Endodermal cell (in vitro differentiated cells): ENCODE results near the gene S100B. TPM values are rescaled to one million over a fixed set of nuclear protein-coding genes. Genes with fewer than 3 reads are reported as not detected.

ENCODE experiments used
- DNase-seq: peaks from one replicate; pipeline ENCODE4 v3.0.0-alpha.2; 2017
- H3K27ac ChIP-seq: 2 replicates; pipeline ENCODE4 v1.5.1; 2013; ENCODE audit warnings: mild to moderate bottlenecking, low read depth, low read length, moderate library complexity
- H3K27me3 ChIP-seq: 2 replicates; pipeline ENCODE4 v1.6.1; 2013; ENCODE audit warnings: mild to moderate bottlenecking, low read length, moderate library complexity; ENCODE audit not compliant: insufficient read depth, control insufficient read depth, poor library complexity, severe bottlenecking
- H3K36me3 ChIP-seq: 2 replicates; pipeline ENCODE4 v1.7.0; 2013; ENCODE audit warnings: mild to moderate bottlenecking, low read length, moderate library complexity; ENCODE audit not compliant: control insufficient read depth, insufficient read depth
- H3K4me1 ChIP-seq: one replicate; pipeline ENCODE4 v1.7.0; 2013; ENCODE audit warnings: low read length; ENCODE audit not compliant: control insufficient read depth, insufficient read depth
- H3K4me3 ChIP-seq: 2 replicates; pipeline ENCODE4 v1.5.1; 2013; ENCODE audit warnings: mild to moderate bottlenecking, low read length, moderate library complexity
- H3K9ac ChIP-seq: 2 replicates; pipeline ENCODE4 v1.6.1; 2013; ENCODE audit warnings: mild to moderate bottlenecking, low read length, moderate library complexity; ENCODE audit not compliant: poor library complexity, severe bottlenecking; ENCODE audit errors: extremely low read depth
- H3K9me3 ChIP-seq: 2 replicates; pipeline ENCODE4 v1.6.1; 2013; ENCODE audit warnings: mild to moderate bottlenecking, low read length, moderate library complexity; ENCODE audit not compliant: control insufficient read depth
- H3K27ac Mint-ChIP-seq: 2 replicates; pipeline ENCODE4 v1.8.0; 2020; ENCODE audit warnings: mixed read lengths
- H3K27me3 Mint-ChIP-seq: 2 replicates; pipeline ENCODE4 v1.8.0; 2021; ENCODE audit warnings: mild to moderate bottlenecking, mixed read lengths; ENCODE audit not compliant: insufficient read depth
- H3K36me3 Mint-ChIP-seq: 2 replicates; pipeline ENCODE4 v1.8.0; 2020; ENCODE audit warnings: low read depth, mixed read lengths
- H3K4me1 Mint-ChIP-seq: 2 replicates; pipeline ENCODE4 v1.8.0; 2020; ENCODE audit warnings: mixed read lengths
- H3K4me3 Mint-ChIP-seq: 2 replicates; pipeline ENCODE4 v1.8.0; 2020; ENCODE audit warnings: mild to moderate bottlenecking, moderate library complexity, mixed read lengths
- H3K9me3 Mint-ChIP-seq: 2 replicates; pipeline ENCODE4 v1.8.0; 2020; ENCODE audit warnings: mild to moderate bottlenecking, mixed read lengths
- CTCF ChIP-seq: fragments of 200-600 bp; sonication (generic); conservative IDR thresholded peaks from 2 replicates; pipeline ENCODE4 v1.5.0; 2021; ENCODE audit warnings: antibody characterized with exemption, mild to moderate bottlenecking
- WGBS, 2 experiments: methylation state at CpG; one replicate each; pipeline versions ENCODE4 v1.1.5 to v1.1.7; 2013; ENCODE audit warnings: missing lambda C conversion rate in 2 of 2, mixed read lengths in 1 of 2; ENCODE audit not compliant: insufficient coverage in 1 of 2, insufficient read length in 1 of 2; 5-methylcytosine and 5-hydroxymethylcytosine counted together
- total RNA-seq, 2 donors: library from RNA; stranded (reverse); fragmentation: NEBNext Ultra II Directional in 1 of 2; extraction: Animal tissue kit (Norgen Biotek cat#: 25700) in 1 of 2; gene quantifications; 2 replicates in 1 of 2; 3 replicates in 1 of 2; pipeline ENCODE4 v1.2.1, GENCODE V29; 2021

S100B gene
- total RNA-seq, 2 donors from 2014 or later, result not detected

GRCh38 chr21:46557919-46558392 is 46.9 kb downstream of the S100B start:
- no peaks in the 10 kb centered on the region for H3K4me1 Mint-ChIP-seq
- peaks cover 66% of the 10 kb centered on the region for H3K36me3 Mint-ChIP-seq

GRCh38 chr21:46557469-46557868 is 47.4 kb downstream of the S100B start:
- Histone ChIP-seq H3K4me3 (no peak overlapping the region), H3K27me3 (no peaks in the 10 kb centered on the region), H3K4me1 (no peaks in the 10 kb centered on the region), H3K27ac (no peak overlapping the region), H3K9ac (no peak overlapping the region), H3K36me3 (peaks cover 57% of the 10 kb centered on the region), H3K9me3 (no peaks in the 10 kb centered on the region)
- Mint-ChIP-seq H3K9me3 (no peaks in the 10 kb centered on the region), H3K27me3 (no peaks in the 10 kb centered on the region), H3K36me3 (peaks cover 61% of the 10 kb centered on the region), H3K4me1 (no peaks in the 10 kb centered on the region), H3K4me3 (no peak overlapping the region), H3K27ac (no peak overlapping the region)
- WGBS, 2 experiments, result 95% methylated on average over 14 of the region's 14 CpGs; no CpG with 5 or more reads in 1 of the 2 experiments
- TF ChIP-seq CTCF, result no peak
- DNase-seq, result no peak

More at GRCh38 chr21:46557919-46558392, 46.9 kb downstream of the S100B start:
- Histone ChIP-seq H3K4me1 (no peaks in the 10 kb centered on the region), H3K36me3 (peaks cover 53% of the 10 kb centered on the region), H3K4me3 (no peak overlapping the region), H3K9ac (no peak overlapping the region), H3K27ac (no peak overlapping the region), H3K9me3 (no peaks in the 10 kb centered on the region), H3K27me3 (no peaks in the 10 kb centered on the region)
- DNase-seq, result no peak
- H3K4me3 Mint-ChIP-seq, result no peak overlapping the region
- no peaks in the 10 kb centered on the region for H3K27me3 Mint-ChIP-seq
- no peaks in the 10 kb centered on the region for H3K9me3 Mint-ChIP-seq
- WGBS, 2 experiments, result 96 to 98% methylated on average over 24 to 26 of the region's 26 CpGs
- H3K27ac Mint-ChIP-seq, result no peak overlapping the region
- no peak for TF ChIP-seq CTCF

- Histone ChIP-seq H3K27me3 (no peaks in the 10 kb centered on the region), H3K36me3 (peaks cover 63% of the 10 kb centered on the region), H3K4me1 (no peaks in the 10 kb centered on the region), H3K9me3 (no peaks in the 10 kb centered on the region), H3K4me3 (no peak overlapping the region), H3K27ac (no peak overlapping the region), H3K9ac (no peak overlapping the region)
- H3K27ac Mint-ChIP-seq, result no peak overlapping the region
- no peaks in the 10 kb centered on the region for H3K4me1 Mint-ChIP-seq
- 94 to 97% methylated on average over 10 to 13 of the region's 13 CpGs for WGBS, 2 experiments
- peaks cover 59% of the 10 kb centered on the region for H3K36me3 Mint-ChIP-seq
- H3K4me3 Mint-ChIP-seq, result no peak overlapping the region
- H3K9me3 Mint-ChIP-seq, result no peaks in the 10 kb centered on the region
- no peak for TF ChIP-seq CTCF
- H3K27me3 Mint-ChIP-seq, result no peaks in the 10 kb centered on the region
- DNase-seq, result no peak
Measured at GRCh38 chr21:46556802-46557201, 48.1 kb downstream of the S100B start.
